ENCODE results near the gene PPP1CC. TPM values are rescaled to one million over a fixed set of nuclear protein-coding genes. Genes with fewer than 3 reads are reported as not detected.

PPP1CC gene
- total RNA-seq, 1 donor from 2014 or later: 137 TPM

- Mint-ChIP-seq H3K9me3 (ENCODE audit: unreplicated experiment) (peaks cover 2% of the 10 kb centered on the region), H3K27ac (ENCODE audit: unreplicated experiment) (no peak overlapping the region), H3K4me1 (ENCODE audit: low read depth, unreplicated experiment) (peaks cover 3% of the 10 kb centered on the region), H3K27me3 (ENCODE audit: unreplicated experiment) (peaks cover 19% of the 10 kb centered on the region), H3K4me3 (ENCODE audit: unreplicated experiment) (no peak overlapping the region), H3K36me3 (ENCODE audit: unreplicated experiment) (no peaks in the 10 kb centered on the region)
- no peak for DNase-seq
- TF ChIP-seq, protein P1, sequence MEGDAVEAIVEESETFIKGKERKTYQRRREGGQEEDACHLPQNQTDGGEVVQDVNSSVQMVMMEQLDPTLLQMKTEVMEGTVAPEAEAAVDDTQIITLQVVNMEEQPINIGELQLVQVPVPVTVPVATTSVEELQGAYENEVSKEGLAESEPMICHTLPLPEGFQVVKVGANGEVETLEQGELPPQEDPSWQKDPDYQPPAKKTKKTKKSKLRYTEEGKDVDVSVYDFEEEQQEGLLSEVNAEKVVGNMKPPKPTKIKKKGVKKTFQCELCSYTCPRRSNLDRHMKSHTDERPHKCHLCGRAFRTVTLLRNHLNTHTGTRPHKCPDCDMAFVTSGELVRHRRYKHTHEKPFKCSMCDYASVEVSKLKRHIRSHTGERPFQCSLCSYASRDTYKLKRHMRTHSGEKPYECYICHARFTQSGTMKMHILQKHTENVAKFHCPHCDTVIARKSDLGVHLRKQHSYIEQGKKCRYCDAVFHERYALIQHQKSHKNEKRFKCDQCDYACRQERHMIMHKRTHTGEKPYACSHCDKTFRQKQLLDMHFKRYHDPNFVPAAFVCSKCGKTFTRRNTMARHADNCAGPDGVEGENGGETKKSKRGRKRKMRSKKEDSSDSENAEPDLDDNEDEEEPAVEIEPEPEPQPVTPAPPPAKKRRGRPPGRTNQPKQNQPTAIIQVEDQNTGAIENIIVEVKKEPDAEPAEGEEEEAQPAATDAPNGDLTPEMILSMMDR (IDR thresholded peaks at IDR 0.05; ENCODE audit: partially characterized antibody, unreplicated experiment): no peak
Observed at GRCh38 chr12:110694330-110694901, 48.3 kb downstream of the PPP1CC start.

DNA sequence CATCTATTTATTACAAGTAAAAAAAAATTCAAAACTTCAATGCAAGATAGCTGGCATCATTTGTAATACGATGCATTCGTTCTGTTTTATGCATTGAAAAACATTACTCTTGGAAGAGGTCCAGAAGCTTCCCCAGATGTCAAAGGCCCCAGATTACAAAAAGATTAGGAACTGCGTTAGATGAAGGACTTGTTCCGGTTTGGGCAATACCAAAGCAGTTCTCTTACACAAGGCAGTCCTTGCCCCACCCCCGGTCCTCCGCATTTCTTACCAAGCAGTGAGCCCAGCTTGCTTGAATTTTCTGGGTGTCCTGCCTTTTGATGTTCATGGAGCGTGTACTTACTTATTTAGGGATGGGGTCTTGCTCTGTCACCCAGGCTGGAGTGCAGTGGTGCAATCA is 49.0 kb downstream of the PPP1CC start:
- Mint-ChIP-seq H3K4me3 (ENCODE audit: unreplicated experiment) (no peak overlapping the region), H3K36me3 (ENCODE audit: unreplicated experiment) (no peaks in the 10 kb centered on the region)
- DNase-seq: no peak

DNA sequence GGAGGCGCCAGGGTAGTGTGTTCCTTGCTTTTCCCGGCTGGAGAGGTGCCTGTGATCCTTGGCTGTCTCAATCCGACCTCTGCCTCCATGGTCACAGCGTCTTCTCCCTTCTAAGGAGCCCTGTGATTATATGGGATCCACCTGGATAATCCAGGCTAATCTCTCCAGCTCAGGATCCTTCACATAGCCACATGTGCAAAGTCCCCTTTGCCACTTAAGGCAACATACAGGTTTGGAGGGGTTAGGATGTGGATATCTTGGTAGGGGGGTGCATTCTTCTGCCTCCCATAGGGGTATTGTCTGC is 52.6 kb downstream of the PPP1CC start:
- DNase-seq: no peak
- Mint-ChIP-seq H3K4me3 (ENCODE audit: unreplicated experiment) (peak overlapping the region; percentile 61), H3K9me3 (ENCODE audit: unreplicated experiment) (peaks cover 2% of the 10 kb centered on the region), H3K27me3 (ENCODE audit: unreplicated experiment) (peaks cover 28% of the 10 kb centered on the region), H3K27ac (ENCODE audit: unreplicated experiment) (no peak overlapping the region), H3K4me1 (ENCODE audit: low read depth, unreplicated experiment) (peaks cover 3% of the 10 kb centered on the region), H3K36me3 (ENCODE audit: unreplicated experiment) (no peaks in the 10 kb centered on the region)
- TF ChIP-seq, protein P1 (IDR thresholded peaks at IDR 0.05; ENCODE audit: partially characterized antibody, unreplicated experiment): no peak

More for the DNA sequence above, 49.0 kb downstream of the PPP1CC start:
- Mint-ChIP-seq H3K9me3 (ENCODE audit: unreplicated experiment) (peaks cover 2% of the 10 kb centered on the region), H3K27ac (ENCODE audit: unreplicated experiment) (no peak overlapping the region), H3K4me1 (ENCODE audit: low read depth, unreplicated experiment) (peaks cover 3% of the 10 kb centered on the region), H3K27me3 (ENCODE audit: unreplicated experiment) (peaks cover 19% of the 10 kb centered on the region)
- TF ChIP-seq, protein P1 (IDR thresholded peaks at IDR 0.05; ENCODE audit: partially characterized antibody, unreplicated experiment): no peak

- TF ChIP-seq, protein P1 (IDR thresholded peaks at IDR 0.05; ENCODE audit: partially characterized antibody, unreplicated experiment): no peak
- H3K27ac Mint-ChIP-seq (ENCODE audit: unreplicated experiment): no peak overlapping the region
- H3K4me1 Mint-ChIP-seq (ENCODE audit: low read depth, unreplicated experiment): no peaks in the 10 kb centered on the region
- DNase-seq: peak; percentile 34
- peaks cover 28% of the 10 kb centered on the region for H3K27me3 Mint-ChIP-seq (ENCODE audit: unreplicated experiment)
- no peaks in the 10 kb centered on the region for H3K36me3 Mint-ChIP-seq (ENCODE audit: unreplicated experiment)
- peaks cover 2% of the 10 kb centered on the region for H3K9me3 Mint-ChIP-seq (ENCODE audit: unreplicated experiment)
- peak overlapping the region; percentile 75 for H3K4me3 Mint-ChIP-seq (ENCODE audit: unreplicated experiment)
Observed at GRCh38 chr12:110689281-110690126, 53.2 kb downstream of the PPP1CC start.
